Epithelial cell of esophagus (primary cell): Measurements from ENCODE around the gene PHOSPHO2.

Experiments
- DNase-seq: peaks from one replicate; pipeline ENCODE4 v3.0.0; 2010; ENCODE audit warnings: low read depth
- H3K4me3 ChIP-seq: 2 replicates; pipeline ENCODE4 v1.5.1; 2011; ENCODE audit warnings: mild to moderate bottlenecking, low read length, control low read depth
- TF ChIP-seq, protein P1 (sequence below): IDR thresholded peaks from 2 replicates; pipeline ENCODE4 v1.5.1; 2011; ENCODE audit warnings: low read depth, mild to moderate bottlenecking, low read length, control low read depth, inconsistent platforms; ENCODE audit not compliant: insufficient read depth; ENCODE audit errors: missing control alignments

PHOSPHO2 gene

DNA sequence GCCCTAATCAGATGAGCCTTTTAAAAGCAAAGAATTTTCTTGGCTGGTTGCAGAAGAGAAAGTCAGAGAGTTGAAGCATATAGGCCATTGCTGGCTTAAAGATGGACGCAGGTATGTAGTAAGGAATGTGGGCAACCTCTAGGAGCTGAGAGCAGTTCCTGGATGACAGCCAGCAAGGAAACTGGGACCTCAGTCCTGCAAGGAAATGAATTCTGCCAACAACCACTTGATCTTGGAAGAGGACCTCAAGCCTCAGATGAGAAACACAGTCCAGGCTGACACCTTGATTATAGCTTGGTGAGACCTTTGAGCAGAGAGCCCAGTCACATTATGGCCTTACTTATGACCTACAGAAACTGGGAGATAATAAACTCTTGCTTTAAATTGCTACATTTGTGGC is 15.7 kb downstream of the PHOSPHO2 start:
- TF ChIP-seq, protein P1, sequence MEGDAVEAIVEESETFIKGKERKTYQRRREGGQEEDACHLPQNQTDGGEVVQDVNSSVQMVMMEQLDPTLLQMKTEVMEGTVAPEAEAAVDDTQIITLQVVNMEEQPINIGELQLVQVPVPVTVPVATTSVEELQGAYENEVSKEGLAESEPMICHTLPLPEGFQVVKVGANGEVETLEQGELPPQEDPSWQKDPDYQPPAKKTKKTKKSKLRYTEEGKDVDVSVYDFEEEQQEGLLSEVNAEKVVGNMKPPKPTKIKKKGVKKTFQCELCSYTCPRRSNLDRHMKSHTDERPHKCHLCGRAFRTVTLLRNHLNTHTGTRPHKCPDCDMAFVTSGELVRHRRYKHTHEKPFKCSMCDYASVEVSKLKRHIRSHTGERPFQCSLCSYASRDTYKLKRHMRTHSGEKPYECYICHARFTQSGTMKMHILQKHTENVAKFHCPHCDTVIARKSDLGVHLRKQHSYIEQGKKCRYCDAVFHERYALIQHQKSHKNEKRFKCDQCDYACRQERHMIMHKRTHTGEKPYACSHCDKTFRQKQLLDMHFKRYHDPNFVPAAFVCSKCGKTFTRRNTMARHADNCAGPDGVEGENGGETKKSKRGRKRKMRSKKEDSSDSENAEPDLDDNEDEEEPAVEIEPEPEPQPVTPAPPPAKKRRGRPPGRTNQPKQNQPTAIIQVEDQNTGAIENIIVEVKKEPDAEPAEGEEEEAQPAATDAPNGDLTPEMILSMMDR: no peak
- no peak overlapping the region for H3K4me3 ChIP-seq
- no peak for DNase-seq

DNA sequence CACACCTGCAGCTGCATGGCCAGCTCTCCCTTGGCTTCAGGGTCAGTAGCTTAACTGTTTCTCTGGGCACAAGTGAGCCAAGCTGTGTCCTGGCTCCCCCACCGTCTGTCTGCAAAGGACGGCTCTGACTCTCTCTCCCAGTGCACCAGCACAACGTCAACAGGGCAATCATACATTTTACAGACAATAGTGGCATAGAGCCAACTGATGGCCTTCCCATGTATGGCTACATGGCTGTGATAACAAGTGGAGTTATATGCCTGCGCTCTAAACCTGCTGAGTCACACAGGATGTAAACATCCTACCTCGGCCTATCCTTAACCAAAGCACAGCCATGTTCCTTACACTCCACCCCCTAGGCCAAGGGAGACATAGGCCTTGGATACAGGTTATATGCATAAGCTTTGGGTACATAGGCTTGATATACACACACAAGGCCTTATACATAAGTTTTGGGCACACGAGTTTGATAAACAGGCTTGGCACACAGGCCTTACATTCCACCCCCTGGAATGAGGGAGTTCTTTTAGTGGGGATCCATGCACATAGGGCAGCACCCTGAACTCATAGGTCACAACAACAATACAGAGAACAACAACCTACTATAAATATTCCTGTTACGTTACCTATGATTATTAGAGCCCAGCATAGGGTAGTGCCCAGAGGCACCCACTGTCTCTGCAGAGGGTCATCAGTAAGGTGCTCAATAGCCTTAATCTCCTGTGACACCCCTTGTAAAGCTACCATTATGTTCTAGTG is 17.7 kb downstream of the PHOSPHO2 start:
- H3K4me3 ChIP-seq: no peak overlapping the region
- TF ChIP-seq, protein P1: no peak
- peak; percentile 19 for DNase-seq

- TF ChIP-seq, protein P1: no peak
- no peak for DNase-seq
- no peak overlapping the region for H3K4me3 ChIP-seq
Measured at GRCh38 chr2:169712791-169713227, 18.5 kb downstream of the PHOSPHO2 start.

- DNase-seq: no peak
- H3K4me3 ChIP-seq: no peak overlapping the region
- TF ChIP-seq, protein P1: no peak
Measured at GRCh38 chr2:169713331-169713730, 19.1 kb downstream of the PHOSPHO2 start.

DNA sequence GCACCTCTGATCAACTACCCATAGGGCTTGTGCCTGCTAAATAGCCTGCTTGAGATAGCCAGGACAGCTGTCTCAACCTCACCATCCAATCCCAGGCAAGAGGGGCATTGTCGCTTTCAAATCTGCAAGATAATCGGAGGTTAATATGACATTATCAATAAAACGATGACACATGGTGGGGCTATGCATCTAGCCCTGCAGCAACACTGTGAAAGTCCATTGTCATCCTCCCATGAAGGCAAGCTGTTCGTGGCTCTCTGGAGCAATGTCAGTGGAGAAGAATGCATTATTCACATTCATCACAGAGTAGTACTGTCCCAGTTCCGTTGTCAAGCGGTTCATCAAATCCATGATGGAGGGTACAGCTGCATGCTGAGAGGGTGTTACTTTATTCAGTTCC is 20.4 kb downstream of the PHOSPHO2 start:
- DNase-seq: no peak

GRCh38 chr2:169715379-169716237 is 21.3 kb downstream of the PHOSPHO2 start:
- TF ChIP-seq, protein P1: no peak
- DNase-seq: no peak
- peak overlapping the region; percentile 38 for H3K4me3 ChIP-seq

More for the DNA sequence above, 20.4 kb downstream of the PHOSPHO2 start:
- TF ChIP-seq, protein P1: no peak
- H3K4me3 ChIP-seq: no peak overlapping the region
